Measurements from ENCODE around the gene MYOM1.

Gene MYOM1

GRCh38 chr18:3056311-3056710, 163.5 kb downstream of the MYOM1 start:
- no peak for DNase-seq (ENCODE audit: low read depth)
- no peak for TF ChIP-seq CTCF (IDR thresholded peaks at IDR 0.05; ENCODE audit: insufficient read depth, low read depth, low read length, missing control alignments)
- H3K4me3 ChIP-seq (ENCODE audit: low read depth, low read length): no peak overlapping the region

- no peak overlapping the region for H3K4me3 ChIP-seq (ENCODE audit: low read depth, low read length)
- no peak for DNase-seq (ENCODE audit: low read depth)
- no peak for TF ChIP-seq CTCF (IDR thresholded peaks at IDR 0.05; ENCODE audit: insufficient read depth, low read depth, low read length, missing control alignments)
Observed at GRCh38 chr18:3055816-3056215, 164.0 kb downstream of the MYOM1 start.

GRCh38 chr18:3055186-3055728, 164.5 kb downstream of the MYOM1 start:
- no peak for TF ChIP-seq CTCF (IDR thresholded peaks at IDR 0.05; ENCODE audit: insufficient read depth, low read depth, low read length, missing control alignments)
- DNase-seq (ENCODE audit: low read depth): no peak
- H3K4me3 ChIP-seq (ENCODE audit: low read depth, low read length): no peak overlapping the region

- no peak for TF ChIP-seq CTCF (IDR thresholded peaks at IDR 0.05; ENCODE audit: insufficient read depth, low read depth, low read length, missing control alignments)
- H3K4me3 ChIP-seq (ENCODE audit: low read depth, low read length): no peak overlapping the region
- DNase-seq (ENCODE audit: low read depth): no peak
Observed at GRCh38 chr18:3054780-3055179, 165.0 kb downstream of the MYOM1 start.

GRCh38 chr18:3054214-3054613, 165.6 kb downstream of the MYOM1 start:
- DNase-seq (ENCODE audit: low read depth): no peak
- no peak for TF ChIP-seq CTCF (IDR thresholded peaks at IDR 0.05; ENCODE audit: insufficient read depth, low read depth, low read length, missing control alignments)
- no peak overlapping the region for H3K4me3 ChIP-seq (ENCODE audit: low read depth, low read length)

GRCh38 chr18:3053081-3053480, 166.7 kb downstream of the MYOM1 start:
- H3K4me3 ChIP-seq (ENCODE audit: low read depth, low read length): no peak overlapping the region
- no peak for DNase-seq (ENCODE audit: low read depth)
- TF ChIP-seq CTCF (IDR thresholded peaks at IDR 0.05; ENCODE audit: insufficient read depth, low read depth, low read length, missing control alignments): no peak

- H3K4me3 ChIP-seq (ENCODE audit: low read depth, low read length): no peak overlapping the region
- DNase-seq (ENCODE audit: low read depth): no peak
- TF ChIP-seq CTCF (IDR thresholded peaks at IDR 0.05; ENCODE audit: insufficient read depth, low read depth, low read length, missing control alignments): no peak
Observed at GRCh38 chr18:3052411-3052758, 167.4 kb downstream of the MYOM1 start.
